Chondrocyte (in vitro differentiated cells): Measurements from ENCODE around the gene SETBP1. TPM values are rescaled to one million over a fixed set of nuclear protein-coding genes. Genes with fewer than 3 reads are reported as not detected.

Experiments used
- DNase-seq: peaks from one replicate; pipeline ENCODE4 v3.0.0; 2021; ENCODE audit warnings: mixed read lengths, low spot score
- H3K27ac Mint-ChIP-seq: one replicate; pipeline ENCODE4 v1.8.0; 2021; ENCODE audit warnings: mild to moderate bottlenecking, moderate library complexity, mixed read lengths; ENCODE audit not compliant: unreplicated experiment
- H3K27me3 Mint-ChIP-seq: 2 replicates; pipeline ENCODE4 v1.8.0; 2021; ENCODE audit warnings: low read depth, mixed read lengths
- H3K36me3 Mint-ChIP-seq: 2 replicates; pipeline ENCODE4 v1.8.0; 2021; ENCODE audit warnings: low read depth, mixed read lengths
- H3K4me1 Mint-ChIP-seq: 2 replicates; pipeline ENCODE4 v1.8.0; 2021; ENCODE audit warnings: low read depth, mild to moderate bottlenecking, mixed read lengths
- H3K4me3 Mint-ChIP-seq: one replicate; pipeline ENCODE4 v1.8.0; 2021; ENCODE audit warnings: mild to moderate bottlenecking, moderate library complexity, mixed read lengths; ENCODE audit not compliant: unreplicated experiment
- H3K9me3 Mint-ChIP-seq: 2 replicates; pipeline ENCODE4 v1.8.0; 2021; ENCODE audit warnings: low read depth, mixed read lengths
- total RNA-seq: library from RNA; stranded (reverse); gene quantifications from 3 replicates; pipeline ENCODE4 v1.2.1, GENCODE V29; 2021
- TF ChIP-seq, protein P1 (sequence below): fragments of 200-600 bp; sonication (generic); IDR thresholded peaks from 2 replicates; pipeline ENCODE4 v1.5.0; 2021; ENCODE audit warnings: antibody characterized with exemption, mild to moderate bottlenecking, moderate library complexity

The SETBP1 gene
- total RNA-seq, 1 donor from 2014 or later: 29.3 TPM

DNA sequence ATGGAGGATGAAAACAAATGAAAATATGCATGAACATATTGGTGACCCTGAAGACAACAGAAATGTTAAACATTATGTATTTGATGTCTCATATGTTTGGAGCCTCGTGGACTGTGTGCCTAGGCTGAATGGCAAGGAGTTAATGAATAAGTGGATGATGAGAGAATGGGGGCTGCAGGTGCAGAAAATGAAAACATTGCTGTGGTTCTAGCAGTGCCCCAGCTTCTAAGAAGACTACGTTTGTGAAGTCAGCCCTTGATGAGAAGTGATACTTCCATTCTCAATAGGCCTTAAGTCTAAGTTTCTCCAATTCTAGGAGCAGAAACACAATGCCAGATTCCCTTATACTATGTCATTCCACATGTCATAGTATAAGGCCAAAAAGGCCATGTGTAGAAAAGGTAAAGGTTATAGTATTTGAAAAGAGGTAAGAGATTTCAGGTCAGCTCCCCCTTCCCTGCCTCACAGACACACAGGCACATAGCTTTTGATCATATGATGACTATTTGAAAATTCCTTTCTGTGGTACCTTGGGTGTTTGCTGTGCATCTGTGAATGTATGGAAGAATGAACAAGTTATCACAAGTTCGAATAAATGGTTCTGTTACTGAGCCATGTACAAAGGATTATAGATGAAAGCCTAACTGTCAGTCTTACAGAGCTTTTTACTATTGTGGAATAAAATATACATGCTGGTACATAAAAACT, 280.8 kb downstream of the SETBP1 start:
- no peak for DNase-seq
- Mint-ChIP-seq H3K27ac (no peak overlapping the region), H3K4me3 (no peak overlapping the region), H3K36me3 (peaks cover 8% of the 10 kb centered on the region), H3K4me1 (peaks cover 26% of the 10 kb centered on the region), H3K27me3 (no peaks in the 10 kb centered on the region), H3K9me3 (no peaks in the 10 kb centered on the region)
- TF ChIP-seq, protein P1, sequence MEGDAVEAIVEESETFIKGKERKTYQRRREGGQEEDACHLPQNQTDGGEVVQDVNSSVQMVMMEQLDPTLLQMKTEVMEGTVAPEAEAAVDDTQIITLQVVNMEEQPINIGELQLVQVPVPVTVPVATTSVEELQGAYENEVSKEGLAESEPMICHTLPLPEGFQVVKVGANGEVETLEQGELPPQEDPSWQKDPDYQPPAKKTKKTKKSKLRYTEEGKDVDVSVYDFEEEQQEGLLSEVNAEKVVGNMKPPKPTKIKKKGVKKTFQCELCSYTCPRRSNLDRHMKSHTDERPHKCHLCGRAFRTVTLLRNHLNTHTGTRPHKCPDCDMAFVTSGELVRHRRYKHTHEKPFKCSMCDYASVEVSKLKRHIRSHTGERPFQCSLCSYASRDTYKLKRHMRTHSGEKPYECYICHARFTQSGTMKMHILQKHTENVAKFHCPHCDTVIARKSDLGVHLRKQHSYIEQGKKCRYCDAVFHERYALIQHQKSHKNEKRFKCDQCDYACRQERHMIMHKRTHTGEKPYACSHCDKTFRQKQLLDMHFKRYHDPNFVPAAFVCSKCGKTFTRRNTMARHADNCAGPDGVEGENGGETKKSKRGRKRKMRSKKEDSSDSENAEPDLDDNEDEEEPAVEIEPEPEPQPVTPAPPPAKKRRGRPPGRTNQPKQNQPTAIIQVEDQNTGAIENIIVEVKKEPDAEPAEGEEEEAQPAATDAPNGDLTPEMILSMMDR: no peak

DNA sequence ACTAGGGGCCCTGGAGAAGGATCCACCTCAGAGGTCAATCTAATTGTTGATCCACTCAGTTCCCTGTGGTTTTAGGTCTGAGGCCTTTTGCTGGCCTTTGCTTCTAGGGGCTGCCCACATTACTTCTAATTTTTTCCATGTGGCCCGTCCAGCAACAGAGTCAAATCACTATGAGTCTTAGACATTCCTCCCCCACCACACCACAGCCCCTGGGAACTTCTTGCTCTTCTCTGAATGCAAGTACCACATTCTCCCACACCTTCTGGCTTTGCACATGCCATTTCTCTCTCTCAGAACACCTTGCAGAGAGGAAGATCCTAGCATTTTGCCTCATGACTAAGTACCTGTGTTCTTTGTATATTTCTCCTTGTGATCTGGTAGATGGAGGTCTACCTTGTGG, 286.9 kb downstream of the SETBP1 start:
- Mint-ChIP-seq H3K4me3 (no peak overlapping the region), H3K27me3 (no peaks in the 10 kb centered on the region), H3K27ac (no peak overlapping the region), H3K4me1 (peaks cover 27% of the 10 kb centered on the region), H3K9me3 (no peaks in the 10 kb centered on the region), H3K36me3 (no peaks in the 10 kb centered on the region)
- no peak for DNase-seq
- TF ChIP-seq, protein P1: no peak

DNA sequence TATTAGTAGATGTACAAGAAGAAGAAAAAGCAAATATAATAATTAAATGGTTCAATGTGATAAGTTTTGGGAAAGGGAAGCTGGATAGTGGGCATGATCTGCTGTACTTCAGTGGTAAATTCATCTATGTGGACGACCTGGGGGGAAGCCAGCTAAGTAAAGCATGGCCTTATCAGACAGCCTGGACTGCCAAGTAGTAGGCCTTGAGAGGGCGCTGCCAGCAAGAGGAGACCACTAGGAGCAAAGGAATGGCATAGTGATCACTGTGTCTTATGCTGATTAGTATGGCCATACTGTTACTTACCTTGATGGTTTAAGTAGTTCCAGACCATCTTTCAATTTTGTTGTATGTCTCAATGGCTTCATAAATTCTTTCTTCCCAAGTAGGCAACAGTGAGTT, 287.6 kb downstream of the SETBP1 start:
- H3K4me3 Mint-ChIP-seq: no peak overlapping the region
- DNase-seq: no peak
- H3K36me3 Mint-ChIP-seq: no peaks in the 10 kb centered on the region
- H3K27ac Mint-ChIP-seq: peak overlapping the region; percentile 76
- H3K9me3 Mint-ChIP-seq: no peaks in the 10 kb centered on the region
- no peaks in the 10 kb centered on the region for H3K27me3 Mint-ChIP-seq
- TF ChIP-seq, protein P1: no peak
- H3K4me1 Mint-ChIP-seq: peaks cover 27% of the 10 kb centered on the region

DNA sequence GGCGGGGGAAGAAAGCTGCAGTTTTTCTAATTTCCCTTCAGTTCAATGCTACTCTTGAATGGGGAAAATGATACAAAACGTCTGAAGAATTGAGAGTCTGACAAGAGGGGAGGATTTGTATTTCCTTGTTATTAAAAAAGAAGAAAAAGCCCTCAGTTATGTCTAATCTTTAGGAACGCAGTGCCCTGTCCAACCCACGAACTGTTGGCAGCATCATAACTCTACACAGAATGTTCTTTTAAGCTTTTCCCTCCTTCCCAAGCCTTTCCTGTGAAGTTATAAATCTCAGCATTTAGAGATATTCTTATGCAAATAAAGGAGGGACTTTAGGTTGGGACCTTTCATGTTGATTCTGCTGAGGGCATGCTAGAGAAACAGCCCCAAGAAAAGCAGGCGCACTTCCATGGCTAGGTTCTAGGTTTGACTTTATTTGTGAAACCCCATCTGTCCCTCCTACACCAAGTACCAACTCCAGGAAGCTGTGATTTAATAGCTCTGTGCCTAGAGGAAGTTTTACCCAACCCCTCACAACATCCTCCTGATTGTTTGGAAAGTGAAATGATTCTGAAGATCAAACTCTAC, 288.6 kb downstream of the SETBP1 start:
- no peaks in the 10 kb centered on the region for H3K9me3 Mint-ChIP-seq
- no peak for DNase-seq
- H3K4me3 Mint-ChIP-seq: peak overlapping the region; percentile 1
- H3K27ac Mint-ChIP-seq: peak overlapping the region; percentile 33
- TF ChIP-seq, protein P1: no peak
- no peaks in the 10 kb centered on the region for H3K27me3 Mint-ChIP-seq
- H3K36me3 Mint-ChIP-seq: no peaks in the 10 kb centered on the region
- H3K4me1 Mint-ChIP-seq: peaks cover 27% of the 10 kb centered on the region

DNA sequence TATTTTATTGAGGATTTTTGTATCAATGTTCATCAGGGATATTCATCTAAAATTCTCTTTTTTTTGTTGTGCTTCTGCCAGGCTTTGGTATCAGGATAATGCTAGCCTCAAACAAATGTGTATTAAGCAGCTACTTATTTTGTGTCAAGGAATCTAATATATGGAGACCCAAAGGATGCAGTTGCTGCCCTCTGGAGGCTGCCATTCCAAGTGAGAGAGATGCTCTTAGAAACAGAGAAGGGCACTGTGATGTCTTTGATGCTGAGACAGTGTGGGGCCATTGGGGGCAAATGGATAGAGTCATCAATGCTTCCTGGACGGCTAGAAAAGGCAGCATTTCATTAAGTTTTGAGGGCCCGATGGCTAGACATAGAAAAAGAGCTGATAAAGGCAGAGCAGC, 292.6 kb downstream of the SETBP1 start:
- no peak overlapping the region for H3K27ac Mint-ChIP-seq
- H3K9me3 Mint-ChIP-seq: no peaks in the 10 kb centered on the region
- peaks cover 19% of the 10 kb centered on the region for H3K4me1 Mint-ChIP-seq
- H3K27me3 Mint-ChIP-seq: no peaks in the 10 kb centered on the region
- no peak overlapping the region for H3K4me3 Mint-ChIP-seq
- DNase-seq: no peak
- H3K36me3 Mint-ChIP-seq: no peaks in the 10 kb centered on the region
- TF ChIP-seq, protein P1: peak; percentile 58
